IPS DF 6.9 (cell line): ENCODE measurements around the gene PAK1.

Experiments
- DNase-seq: peaks from one replicate; pipeline ENCODE4 v3.0.0-alpha.2; 2013; ENCODE audit warnings: low read depth, low spot score
- H3K27ac ChIP-seq: one replicate; pipeline ENCODE4 v1.5.1; 2013; ENCODE audit warnings: low read length, control low read depth
- H3K27me3 ChIP-seq: 2 replicates; pipeline ENCODE4 v1.6.1; 2013; ENCODE audit warnings: mild to moderate bottlenecking, low read length; ENCODE audit not compliant: control insufficient read depth, insufficient read depth
- H3K36me3 ChIP-seq: 2 replicates; pipeline ENCODE4 v1.6.1; 2013; ENCODE audit warnings: low read length; ENCODE audit not compliant: control insufficient read depth, insufficient read depth
- H3K4me1 ChIP-seq: 2 replicates; pipeline ENCODE4 v1.6.1; 2013; ENCODE audit warnings: low read length; ENCODE audit not compliant: control insufficient read depth, insufficient read depth
- H3K4me3 ChIP-seq: 2 replicates; pipeline ENCODE4 v1.5.1; 2013; ENCODE audit warnings: mild to moderate bottlenecking, low read length
- H3K9me3 ChIP-seq: 2 replicates; pipeline ENCODE4 v1.6.1; 2013; ENCODE audit warnings: low read length, inconsistent platforms; ENCODE audit not compliant: control insufficient read depth, insufficient read depth
- WGBS: extraction: QIAGEN DNeasy Blood & Tissue Kit; methylation state at CpG from one replicate; pipeline ENCODE4 v1.1.7; 2013; ENCODE audit warnings: mixed read lengths, missing lambda C conversion rate; ENCODE audit not compliant: insufficient read length, insufficient coverage; 5-methylcytosine and 5-hydroxymethylcytosine counted together

Gene PAK1

DNA sequence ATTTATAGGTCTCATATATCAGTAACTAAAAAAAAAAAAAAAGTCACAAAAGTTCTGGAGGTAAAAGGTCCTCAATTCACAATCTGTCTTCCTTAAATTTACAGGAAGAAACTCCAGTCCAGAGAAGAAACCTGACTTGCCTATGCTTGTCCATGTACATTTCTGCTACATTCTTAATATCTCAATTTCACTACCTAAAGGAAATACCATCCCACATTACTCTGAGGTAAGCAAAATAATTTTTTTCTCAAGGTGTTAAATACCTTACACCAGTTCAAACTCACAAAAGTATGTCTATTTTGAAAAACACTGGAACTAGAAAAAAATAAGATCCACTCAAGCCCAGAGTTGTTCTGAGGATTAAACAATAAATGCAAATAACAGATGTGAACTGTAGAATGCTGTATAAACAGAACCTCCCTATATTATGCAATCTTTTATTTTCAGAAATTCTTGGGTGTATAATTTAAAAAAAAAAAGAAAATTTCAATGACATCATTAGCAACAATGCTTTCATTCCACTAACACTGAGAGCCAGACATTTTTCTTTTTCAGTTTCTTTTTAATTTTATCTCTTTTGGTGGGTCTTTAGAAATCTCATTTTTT lies 122.5 kb downstream of the PAK1 start:
- no peaks in the 10 kb centered on the region for H3K27me3 ChIP-seq
- no peak overlapping the region for H3K27ac ChIP-seq
- no peaks in the 10 kb centered on the region; the same call in 1 of the 2 replicates for H3K36me3 ChIP-seq
- H3K9me3 ChIP-seq: no peaks in the 10 kb centered on the region
- DNase-seq: no peak
- H3K4me3 ChIP-seq: no peak overlapping the region
- no peaks in the 10 kb centered on the region for H3K4me1 ChIP-seq

DNA sequence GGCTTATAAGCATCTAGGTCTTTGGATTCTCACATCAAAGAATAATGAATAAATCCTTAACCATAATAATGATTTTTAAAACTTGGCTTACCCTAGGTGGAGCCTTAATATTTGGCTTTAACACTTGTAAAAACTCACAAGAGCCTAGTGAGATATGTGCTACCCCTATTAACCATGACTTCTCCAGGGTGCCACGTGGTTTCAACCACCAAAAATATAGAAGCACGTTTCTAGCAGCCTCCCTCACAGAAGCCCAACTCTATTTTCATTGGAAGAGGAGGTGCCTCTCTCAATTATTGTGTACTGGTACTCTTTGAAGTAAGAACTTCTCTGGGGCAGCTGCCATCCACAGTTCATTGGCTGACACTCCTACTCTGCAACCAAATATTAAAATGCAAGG lies 125.9 kb downstream of the PAK1 start:
- H3K9me3 ChIP-seq: no peaks in the 10 kb centered on the region
- H3K27ac ChIP-seq: no peak overlapping the region
- H3K4me3 ChIP-seq: no peak overlapping the region
- no peaks in the 10 kb centered on the region for H3K4me1 ChIP-seq
- no CpG with 5 or more reads among the region's 2 CpGs for WGBS
- no peak for DNase-seq
- peaks cover 5% of the 10 kb centered on the region; the same call in 1 of the 2 replicates for H3K36me3 ChIP-seq
- no peaks in the 10 kb centered on the region for H3K27me3 ChIP-seq

- DNase-seq: no peak
- no peaks in the 10 kb centered on the region for H3K4me1 ChIP-seq
- no peak overlapping the region for H3K4me3 ChIP-seq
- no peaks in the 10 kb centered on the region for H3K9me3 ChIP-seq
- peaks cover 5% of the 10 kb centered on the region; the same call in 1 of the 2 replicates for H3K36me3 ChIP-seq
- no CpG with 5 or more reads among the region's 2 CpGs for WGBS
- no peaks in the 10 kb centered on the region for H3K27me3 ChIP-seq
- H3K27ac ChIP-seq: no peak overlapping the region
Measured at GRCh38 chr11:77346906-77347603, 126.8 kb downstream of the PAK1 start.

- peaks cover 6% of the 10 kb centered on the region; the same call in 1 of the 2 replicates for H3K36me3 ChIP-seq
- no peaks in the 10 kb centered on the region for H3K4me1 ChIP-seq
- DNase-seq: no peak
- no peaks in the 10 kb centered on the region for H3K27me3 ChIP-seq
- H3K9me3 ChIP-seq: no peaks in the 10 kb centered on the region
- no peak overlapping the region for H3K4me3 ChIP-seq
- WGBS: no CpG with 5 or more reads among the region's 3 CpGs
- H3K27ac ChIP-seq: no peak overlapping the region
Measured at GRCh38 chr11:77345621-77346020, 128.3 kb downstream of the PAK1 start.

- Histone ChIP-seq H3K4me3 (no peak overlapping the region), H3K27ac (no peak overlapping the region), H3K9me3 (no peaks in the 10 kb centered on the region), H3K27me3 (no peaks in the 10 kb centered on the region), H3K36me3 (peaks cover 13% of the 10 kb centered on the region; the same call in 1 of the 2 replicates), H3K4me1 (no peaks in the 10 kb centered on the region)
- no peak for DNase-seq
- whole genome bisulfite sequencing: no CpG with 5 or more reads among the region's 3 CpGs
Measured at GRCh38 chr11:77340501-77340900, 133.4 kb downstream of the PAK1 start.

GRCh38 chr11:77332259-77332658 lies 141.6 kb downstream of the PAK1 start:
- Histone ChIP-seq H3K27me3 (no peaks in the 10 kb centered on the region), H3K4me3 (no peak overlapping the region), H3K36me3 (peaks cover 11% of the 10 kb centered on the region), H3K4me1 (no peaks in the 10 kb centered on the region), H3K9me3 (no peaks in the 10 kb centered on the region), H3K27ac (no peak overlapping the region)
- no peak for DNase-seq
- WGBS: no CpG with 5 or more reads among the region's 3 CpGs

- WGBS: no CpG with 5 or more reads among the region's 1 CpG
- Histone ChIP-seq H3K9me3 (no peaks in the 10 kb centered on the region), H3K4me1 (no peaks in the 10 kb centered on the region), H3K4me3 (no peak overlapping the region), H3K36me3 (peaks cover 8% of the 10 kb centered on the region; the same call in 1 of the 2 replicates), H3K27me3 (no peaks in the 10 kb centered on the region), H3K27ac (no peak overlapping the region)
- no peak for DNase-seq
Measured at GRCh38 chr11:77325159-77325558, 148.7 kb downstream of the PAK1 start.

- Histone ChIP-seq H3K4me3 (no peak overlapping the region), H3K4me1 (no peaks in the 10 kb centered on the region), H3K27me3 (no peaks in the 10 kb centered on the region), H3K27ac (no peak overlapping the region), H3K9me3 (no peaks in the 10 kb centered on the region), H3K36me3 (peaks cover 8% of the 10 kb centered on the region; the same call in 1 of the 2 replicates)
- no peak for DNase-seq
Measured at GRCh38 chr11:77324508-77324907, 149.4 kb downstream of the PAK1 start.

GRCh38 chr11:77322926-77323590 lies 150.8 kb downstream of the PAK1 start:
- Histone ChIP-seq H3K27me3 (no peaks in the 10 kb centered on the region), H3K4me3 (no peak overlapping the region), H3K4me1 (no peaks in the 10 kb centered on the region), H3K36me3 (peaks cover 8% of the 10 kb centered on the region; the same call in 1 of the 2 replicates), H3K9me3 (no peaks in the 10 kb centered on the region), H3K27ac (no peak overlapping the region)
- WGBS: no CpG with 5 or more reads among the region's 2 CpGs
- no peak for DNase-seq

- Histone ChIP-seq H3K27me3 (no peaks in the 10 kb centered on the region), H3K9me3 (no peaks in the 10 kb centered on the region), H3K36me3 (peaks cover 8% of the 10 kb centered on the region; the same call in 1 of the 2 replicates), H3K4me3 (no peak overlapping the region), H3K4me1 (no peaks in the 10 kb centered on the region), H3K27ac (no peak overlapping the region)
- WGBS: no CpG with 5 or more reads among the region's 2 CpGs
- no peak for DNase-seq
Measured at GRCh38 chr11:77322506-77322905, 151.4 kb downstream of the PAK1 start.
